Tibial nerve (tissue), 3 donors: ENCODE measurements around the gene KCTD18.

Experiments used
- CTCF ChIP-seq, 5 experiments: fragments of 200-600 bp in 3 of 5; fragments of 450-650 bp in 2 of 5; sonication (generic) in 3 of 5; IDR thresholded peaks; one replicate each; pipeline ENCODE4 v1.5.1; 2016 to 2019; ENCODE audit warnings: antibody characterized with exemption in 5 of 5, mild to moderate bottlenecking in 3 of 5, moderate library complexity in 2 of 5
- POLR2A ChIP-seq, 2 donors: fragments of 450-650 bp; IDR thresholded peaks; one replicate each; pipeline ENCODE4 v1.6.1; 2017; ENCODE audit warnings: antibody characterized with exemption in 2 of 2, mild to moderate bottlenecking in 2 of 2, moderate library complexity in 2 of 2

- TF ChIP-seq CTCF (IDR thresholded peaks at IDR 0.05) (no peak), POLR2A (IDR thresholded peaks at IDR 0.05) (no peak)
These were observed 58.4 kb downstream of the KCTD18 start for GRCh38 chr2:200451511-200451910.
